Breast epithelium (tissue), 3 donors: ENCODE results near the gene HBG2.
"Not testable (repeated sequence)": the region's sequence is repeated elsewhere in the genome, so short reads cannot be mapped to it uniquely, and the experiment has no call there.

Experiments used
- POLR2A ChIP-seq: fragments of 450-650 bp; IDR thresholded peaks from one replicate; pipeline ENCODE4 v1.6.1; 2016; ENCODE audit warnings: antibody characterized with exemption, mild to moderate bottlenecking, moderate library complexity
- POLR2AphosphoS5 ChIP-seq, 3 donors: sonication (generic); formaldehyde crosslinking; IDR thresholded peaks; one replicate each; pipeline ENCODE4 v1.6.1; 2017; ENCODE audit warnings: antibody characterized with exemption in 3 of 3
- TF ChIP-seq, protein P1 (sequence below), 3 donors: fragments of 450-650 bp; IDR thresholded peaks; one replicate each; pipeline ENCODE4 v1.5.1; 2016 to 2017; ENCODE audit warnings: antibody characterized with exemption in 3 of 3, mild to moderate bottlenecking in 3 of 3, moderate library complexity in 3 of 3

DNA sequence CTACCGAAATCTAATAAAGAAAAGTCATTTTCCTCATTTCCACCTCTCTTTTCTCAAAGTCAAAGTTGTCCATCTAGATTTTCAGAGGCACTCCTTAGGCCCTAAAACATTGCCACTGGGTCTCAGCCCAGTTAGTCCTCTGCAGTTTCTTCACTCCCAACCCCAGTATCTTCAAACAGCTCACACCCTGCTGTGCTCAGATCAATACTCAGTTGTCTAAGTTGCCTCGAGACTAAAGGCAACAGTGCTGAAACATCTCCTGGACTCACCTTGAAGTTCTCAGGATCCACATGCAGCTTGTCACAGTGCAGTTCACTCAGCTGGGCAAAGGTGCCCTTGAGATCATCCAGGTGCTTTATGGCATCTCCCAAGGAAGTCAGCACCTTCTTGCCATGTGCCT is 558 bp downstream of the HBG2 start:
- TF ChIP-seq, protein P1, sequence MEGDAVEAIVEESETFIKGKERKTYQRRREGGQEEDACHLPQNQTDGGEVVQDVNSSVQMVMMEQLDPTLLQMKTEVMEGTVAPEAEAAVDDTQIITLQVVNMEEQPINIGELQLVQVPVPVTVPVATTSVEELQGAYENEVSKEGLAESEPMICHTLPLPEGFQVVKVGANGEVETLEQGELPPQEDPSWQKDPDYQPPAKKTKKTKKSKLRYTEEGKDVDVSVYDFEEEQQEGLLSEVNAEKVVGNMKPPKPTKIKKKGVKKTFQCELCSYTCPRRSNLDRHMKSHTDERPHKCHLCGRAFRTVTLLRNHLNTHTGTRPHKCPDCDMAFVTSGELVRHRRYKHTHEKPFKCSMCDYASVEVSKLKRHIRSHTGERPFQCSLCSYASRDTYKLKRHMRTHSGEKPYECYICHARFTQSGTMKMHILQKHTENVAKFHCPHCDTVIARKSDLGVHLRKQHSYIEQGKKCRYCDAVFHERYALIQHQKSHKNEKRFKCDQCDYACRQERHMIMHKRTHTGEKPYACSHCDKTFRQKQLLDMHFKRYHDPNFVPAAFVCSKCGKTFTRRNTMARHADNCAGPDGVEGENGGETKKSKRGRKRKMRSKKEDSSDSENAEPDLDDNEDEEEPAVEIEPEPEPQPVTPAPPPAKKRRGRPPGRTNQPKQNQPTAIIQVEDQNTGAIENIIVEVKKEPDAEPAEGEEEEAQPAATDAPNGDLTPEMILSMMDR (IDR thresholded peaks at IDR 0.05) = not testable (repeated sequence)
- TF ChIP-seq POLR2A; POLR2AphosphoS5 (IDR thresholded peaks at IDR 0.05): not testable (repeated sequence)
